Caki2 (cell line): ENCODE results near the gene CHST14. TPM values are rescaled to one million over a fixed set of nuclear protein-coding genes. Genes with fewer than 3 reads are reported as not detected.
"Not testable (repeated sequence)": the region's sequence is repeated elsewhere in the genome, so short reads cannot be mapped to it uniquely, and the experiment has no call there.

Experiments used
- DNase-seq: peaks from one replicate; pipeline ENCODE4 v3.0.0-alpha.2; 2015; ENCODE audit warnings: low read depth
- in situ Hi-C: cut with HindIII; loops from 2 replicates; pipeline ENCODE4 v1.10.0; 2016; ENCODE audit warnings: low sequenced_read_pairs, low pct_unique_long_range_greater_than_20kb, mixed read lengths
- total RNA-seq: library from RNA; depleted of rRNA; stranded (reverse); fragments of >200 nt; shearing (Covaris generic); gene quantifications from 2 replicates; pipeline ENCODE4 v1.2.3, GENCODE V29; 2014; ENCODE audit warnings: low replicate concordance

CHST14 gene
- total RNA-seq, 1 experiment from 2014 or later, result 20.0 TPM

DNA sequence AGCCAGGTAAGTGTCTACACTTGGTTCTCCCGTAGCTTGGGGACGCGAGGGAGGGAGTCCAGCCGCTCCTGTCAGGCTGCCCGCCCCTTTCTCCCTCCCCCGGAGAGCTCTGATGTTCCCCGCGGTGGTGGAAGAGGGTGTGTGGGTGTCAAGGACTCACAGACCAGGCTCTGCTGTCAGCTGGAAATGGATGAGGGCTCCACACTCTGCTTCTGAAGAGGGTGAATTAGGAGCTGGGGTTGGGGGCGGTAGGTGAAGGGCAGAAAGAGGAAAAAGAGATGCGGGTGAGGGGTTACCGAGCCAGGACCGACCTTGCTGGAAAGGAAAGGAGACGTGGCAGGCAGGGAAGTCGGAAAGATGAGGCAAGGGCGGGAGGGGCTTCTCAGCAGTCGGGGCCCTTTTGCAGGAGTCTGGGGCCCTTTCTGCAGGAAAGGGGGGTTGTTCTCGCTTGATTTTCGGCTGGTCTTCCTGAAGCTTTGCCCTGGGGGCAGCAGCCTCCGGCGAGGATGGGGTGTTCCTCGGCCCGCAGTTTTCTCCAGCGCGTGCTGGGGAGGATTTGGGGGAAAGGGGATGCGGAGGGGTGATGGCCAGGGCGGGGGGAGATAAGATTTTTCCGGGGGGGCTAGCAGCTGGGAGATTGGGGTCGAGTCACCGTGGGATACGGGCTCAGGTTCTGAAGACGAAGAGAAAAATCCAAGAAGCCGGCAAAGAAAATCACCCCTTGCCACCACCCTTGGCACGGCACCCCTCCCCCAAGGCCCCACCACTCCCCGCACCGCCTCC lies 30.6 kb upstream of the CHST14 start:
- in situ Hi-C loops, result no loop called here
- DNase-seq, result peak; percentile 16

DNA sequence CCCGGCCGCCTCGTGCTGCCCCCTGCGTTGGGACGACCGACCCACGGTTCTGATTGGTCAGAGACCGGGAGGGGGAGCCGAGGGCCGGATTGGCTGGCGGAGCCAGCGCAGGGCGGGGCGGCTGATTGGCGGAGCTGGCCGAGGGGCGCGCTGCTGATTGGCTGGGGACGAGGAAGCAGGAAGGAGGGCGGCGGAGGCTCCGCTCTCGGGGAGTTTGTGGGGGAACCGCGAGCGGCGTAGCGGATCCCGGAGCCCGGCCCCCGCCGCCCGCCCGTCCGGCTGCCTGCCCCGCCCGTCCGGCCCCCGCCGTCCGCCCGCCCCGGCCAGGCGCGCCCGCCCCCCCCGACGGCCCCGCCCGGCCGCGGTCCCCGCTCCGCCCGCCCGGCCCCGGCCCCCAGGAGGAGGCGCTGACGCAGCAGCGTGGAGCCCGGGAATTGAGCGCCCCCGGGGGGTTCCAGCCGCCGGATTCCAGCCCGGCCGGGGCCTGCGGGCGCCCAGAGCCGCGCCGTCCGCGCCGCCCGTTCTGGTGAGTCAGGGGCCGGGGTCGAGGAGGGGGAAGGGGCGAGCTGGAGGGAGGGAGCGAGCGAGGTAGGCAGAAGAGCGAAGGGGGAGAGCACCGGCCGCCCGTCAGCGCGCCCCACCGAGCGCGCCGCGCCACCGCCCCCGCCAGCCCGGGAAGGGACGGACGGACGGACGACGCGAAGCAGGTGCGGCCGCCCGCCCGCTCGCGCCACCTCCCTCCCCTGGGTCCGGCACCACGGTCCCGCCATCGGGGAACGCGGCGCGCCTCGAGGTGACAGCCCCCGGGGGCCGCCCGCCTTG lies 29.8 kb upstream of the CHST14 start, which contains the start of gene BAHD1:
TSS of gene BAHD1 (plus strand) at position 211 of the 822 bp plus-strand sequence. CDS start 17,512 bp downstream, outside the sequence.
- peak; percentile 87 for DNase-seq
- in situ Hi-C loops, result no loop called here

DNA sequence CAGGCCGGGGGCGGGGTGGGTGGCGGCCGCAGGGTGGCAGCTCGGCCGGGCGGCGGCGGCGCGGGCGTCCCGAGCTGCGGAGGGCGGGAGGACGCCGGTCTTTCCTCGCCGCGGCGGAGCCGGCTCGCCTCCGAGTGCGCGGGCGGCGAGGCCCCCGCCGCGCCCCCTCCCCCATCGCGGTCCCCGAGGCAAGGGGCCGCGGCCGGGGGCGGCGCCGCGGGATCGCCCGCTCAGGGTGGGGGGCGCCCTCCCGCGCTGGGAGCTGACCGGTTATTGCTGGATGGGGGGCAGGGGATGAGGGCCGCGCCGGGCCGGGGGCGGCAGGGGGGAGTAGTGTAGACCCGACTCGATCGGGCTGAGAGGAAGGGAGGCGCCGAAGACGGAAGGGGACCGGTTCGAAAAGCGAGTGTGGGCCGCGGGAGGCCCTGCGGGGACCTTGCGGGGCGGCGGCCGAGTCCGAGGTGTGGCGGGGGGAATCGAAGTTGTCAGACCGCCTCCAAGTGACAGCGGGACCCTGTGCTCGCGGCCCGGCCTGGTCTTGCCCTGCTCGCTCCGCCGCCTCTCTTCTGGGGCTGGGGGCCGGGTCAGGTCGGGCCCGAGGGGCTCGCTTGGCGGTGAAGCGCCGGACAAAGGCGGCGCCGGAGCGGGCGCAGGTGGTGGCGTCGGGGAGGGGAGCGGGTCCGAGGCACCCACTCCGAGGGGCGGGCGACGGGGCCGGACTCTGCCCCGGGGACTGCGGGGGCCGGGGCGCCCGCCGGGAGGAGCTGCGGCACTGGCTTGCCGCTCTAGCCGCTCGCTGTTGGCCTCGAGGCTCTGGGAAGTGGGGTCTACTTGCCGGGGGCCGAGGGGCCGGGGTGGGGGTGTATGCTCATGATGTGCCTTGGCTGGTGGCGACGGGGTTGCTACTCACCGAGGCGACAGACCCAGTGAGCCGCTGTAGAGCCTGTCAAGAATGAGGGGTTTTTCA lies 28.9 kb upstream of the CHST14 start:
- in situ Hi-C loops, result no loop called here

DNA sequence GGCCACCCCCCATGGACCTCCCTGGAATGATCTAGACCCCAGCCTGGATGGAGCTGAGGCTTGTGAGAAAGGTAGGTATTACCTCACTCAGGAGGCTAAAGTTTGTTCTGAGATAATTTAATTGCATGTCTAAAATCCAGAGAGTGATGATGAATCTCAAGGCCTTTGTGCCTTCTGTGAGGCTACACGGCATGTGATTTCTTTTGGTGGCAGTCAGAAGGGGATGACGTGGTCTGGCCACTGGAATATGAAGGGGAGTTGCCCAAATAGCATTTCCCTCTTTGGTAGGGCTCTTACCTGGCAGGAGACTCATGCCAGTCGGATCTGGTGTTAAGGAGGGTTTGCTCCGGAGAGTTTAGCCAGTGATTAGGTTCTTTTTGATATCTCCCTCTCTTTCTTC lies 27.5 kb upstream of the CHST14 start:
- in situ Hi-C loops, result no loop called here
- no peak for DNase-seq

More for the DNA sequence above, 28.9 kb upstream of the CHST14 start:
- no peak for DNase-seq

DNA sequence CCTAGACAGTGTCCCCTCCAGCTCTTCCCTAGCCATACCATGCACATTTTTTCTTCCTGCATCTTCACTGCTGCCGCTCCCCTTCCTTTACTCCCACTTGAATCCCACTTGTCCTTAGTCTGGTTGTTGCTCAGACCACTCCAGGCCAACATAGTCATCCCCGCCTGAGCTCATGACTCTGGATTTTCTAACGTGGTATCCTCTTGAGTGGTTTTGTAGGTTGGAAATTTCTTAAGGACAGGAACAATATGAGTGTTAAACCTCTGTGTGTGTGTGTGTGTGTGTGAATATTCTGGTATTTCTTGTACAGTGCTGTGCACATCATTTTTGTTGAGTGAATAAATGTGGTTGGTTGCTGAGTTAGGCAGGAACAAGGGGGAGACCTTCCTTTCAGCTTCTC lies 26.9 kb upstream of the CHST14 start:
- DNase-seq, result no peak
- in situ Hi-C loops, result no loop called here

DNA sequence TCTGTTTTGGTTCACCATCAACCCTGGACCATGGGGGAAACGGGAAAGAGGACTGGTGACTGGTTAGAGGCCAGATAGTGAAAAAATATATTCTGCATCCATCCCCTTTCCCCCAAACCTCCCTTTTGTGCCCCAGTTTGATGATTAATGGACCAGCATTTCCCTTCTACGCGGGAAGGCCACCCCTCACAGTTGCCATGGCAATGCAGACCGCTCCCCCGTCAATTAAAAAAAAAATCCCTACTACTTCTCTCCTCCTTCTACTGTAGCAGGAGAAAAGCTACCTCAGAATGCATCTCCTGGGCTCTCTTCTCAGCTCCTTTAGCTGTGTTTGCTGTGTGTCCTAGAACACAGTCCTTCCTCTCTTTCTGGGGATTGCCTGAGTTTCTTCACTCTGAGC lies 26.0 kb upstream of the CHST14 start:
- DNase-seq, result no peak
- in situ Hi-C loops, result no loop called here

DNA sequence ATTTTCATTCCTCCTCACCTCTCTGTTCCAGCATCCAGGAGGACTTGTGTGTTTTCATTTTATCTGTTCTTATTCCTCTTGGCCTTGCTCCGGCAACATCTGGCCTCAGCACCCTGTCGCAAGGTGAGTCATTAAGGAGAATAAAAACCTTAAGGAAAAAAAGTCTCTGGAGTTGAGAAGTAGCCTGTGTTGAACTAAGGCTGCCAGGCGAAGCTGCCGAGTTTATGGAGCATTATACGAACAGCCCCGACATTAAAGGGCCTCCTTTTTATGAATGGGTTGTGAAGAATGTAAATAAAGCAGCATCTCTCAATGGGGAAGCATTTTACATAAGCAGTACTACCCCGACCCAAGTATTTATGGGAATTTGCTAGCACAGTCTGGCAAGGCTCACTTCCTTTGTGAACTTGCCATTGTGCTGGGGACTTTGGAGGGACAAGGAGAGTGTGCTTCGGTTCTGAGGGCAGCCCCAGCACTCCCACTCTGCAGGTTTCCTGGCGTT lies 25.3 kb upstream of the CHST14 start:
- in situ Hi-C loops, result no loop called here
- DNase-seq, result no peak

DNA sequence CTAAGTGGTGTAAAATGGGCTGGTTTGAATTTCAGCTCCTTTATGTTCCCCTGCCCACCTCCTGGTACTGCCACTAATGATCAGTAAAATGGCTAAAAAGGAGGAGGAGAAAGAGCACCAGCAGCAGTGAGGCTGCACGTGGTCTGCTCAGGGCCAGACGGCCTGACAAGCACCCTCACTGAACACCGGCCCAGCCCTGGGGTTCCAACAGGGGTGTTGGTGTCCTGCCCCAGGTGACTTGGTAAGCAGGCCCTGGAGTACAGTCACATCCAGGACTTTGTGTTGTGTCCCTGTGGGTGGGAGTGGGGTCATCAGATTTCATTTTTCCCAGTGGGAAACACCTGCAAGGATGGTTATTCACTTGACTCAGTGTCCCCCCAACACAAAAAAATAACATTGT lies 24.6 kb upstream of the CHST14 start:
- DNase-seq, result no peak
- in situ Hi-C loops, result no loop called here

DNA sequence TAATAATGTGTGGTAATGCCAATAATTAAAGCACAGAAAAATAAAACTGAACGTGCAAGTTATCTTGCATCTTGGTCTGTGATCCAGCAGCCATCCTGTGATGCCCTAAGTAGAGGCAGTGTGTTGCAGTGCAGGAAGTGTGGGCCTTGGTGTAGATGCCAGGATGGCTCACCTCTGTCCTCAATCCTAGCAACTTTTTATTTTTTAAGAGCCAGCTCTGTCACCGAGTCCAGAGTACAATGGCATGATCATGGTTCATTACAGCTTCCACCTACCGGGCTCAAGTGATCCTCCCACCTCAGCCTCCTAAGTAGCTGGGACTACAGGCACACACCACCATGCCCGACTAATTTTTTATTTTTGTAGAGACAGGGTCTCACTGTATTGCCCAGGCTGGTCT lies 22.4 kb upstream of the CHST14 start:
- DNase-seq, result no peak
- in situ Hi-C loops, result no loop called here

DNA sequence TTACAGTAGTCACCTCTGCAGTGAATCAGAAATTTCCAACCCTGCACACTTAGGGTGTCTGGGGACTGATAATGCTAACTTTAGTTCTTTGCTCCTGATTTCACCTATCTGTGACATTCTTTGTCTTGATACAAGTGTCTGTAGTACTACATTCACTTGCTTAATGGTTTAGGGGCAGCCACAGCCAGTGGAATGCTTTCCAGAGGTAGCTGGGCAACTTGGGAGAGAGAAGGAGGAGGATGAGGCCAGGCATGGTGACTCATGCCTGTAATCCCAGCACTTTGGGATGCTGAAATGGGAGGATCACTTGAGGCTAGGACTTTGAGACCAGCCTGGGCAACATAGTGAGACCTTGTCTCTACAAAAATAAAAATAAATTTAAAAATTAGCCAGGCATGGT lies 21.5 kb upstream of the CHST14 start:
- no peak for DNase-seq
- in situ Hi-C loops, result no loop called here

DNA sequence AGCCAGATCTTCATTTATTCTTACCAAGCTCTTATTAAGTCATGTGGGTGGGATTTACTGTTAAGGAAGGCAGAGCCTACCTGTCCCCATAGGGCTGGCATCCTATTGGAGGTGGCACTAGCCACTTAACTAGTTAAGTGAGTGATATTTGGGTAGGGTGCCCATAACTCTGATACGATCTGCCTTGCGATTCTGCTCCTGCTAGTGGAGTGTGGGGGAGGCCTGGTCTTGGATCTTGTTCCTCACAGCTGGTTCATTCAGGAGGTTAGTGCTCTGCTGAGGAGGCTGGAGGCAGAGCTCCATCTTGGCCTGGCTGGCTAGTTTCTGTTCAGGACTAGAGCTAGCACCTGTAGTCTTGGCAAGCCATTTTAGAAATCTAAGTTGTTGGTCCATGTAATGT lies 20.7 kb upstream of the CHST14 start:
- no peak for DNase-seq
- in situ Hi-C loops, result no loop called here

DNA sequence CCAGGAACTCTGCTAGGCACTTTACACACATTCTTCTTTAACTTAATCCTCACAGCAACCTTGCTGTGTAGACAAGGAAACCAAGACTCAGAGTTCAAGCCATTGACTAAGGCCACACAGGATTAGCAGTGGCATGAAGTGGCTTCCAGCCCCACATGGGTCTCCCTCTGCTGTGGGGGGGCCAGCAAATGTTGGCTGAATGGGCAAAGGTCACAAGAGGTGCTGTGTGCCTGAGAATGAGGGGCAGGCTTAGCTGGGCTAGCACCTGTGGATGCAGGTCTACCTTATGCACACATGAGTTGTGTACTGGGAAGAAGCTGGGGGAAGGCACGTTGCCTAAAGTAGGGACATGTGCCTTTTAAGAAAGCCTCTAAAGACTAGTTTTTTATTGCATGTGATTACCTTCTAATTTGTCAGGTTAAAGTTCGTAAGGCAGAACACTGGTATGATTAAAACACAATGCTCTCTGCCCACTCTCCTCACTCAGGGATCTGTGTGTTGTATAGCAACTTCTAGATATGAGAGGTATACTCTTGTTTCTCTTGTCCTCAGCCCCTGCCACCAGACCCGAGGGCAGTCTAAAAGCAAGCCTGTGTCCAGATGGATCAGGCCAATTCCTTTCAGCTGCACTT lies 19.1 kb upstream of the CHST14 start:
- in situ Hi-C loops, result no loop called here
- DNase-seq, result no peak

DNA sequence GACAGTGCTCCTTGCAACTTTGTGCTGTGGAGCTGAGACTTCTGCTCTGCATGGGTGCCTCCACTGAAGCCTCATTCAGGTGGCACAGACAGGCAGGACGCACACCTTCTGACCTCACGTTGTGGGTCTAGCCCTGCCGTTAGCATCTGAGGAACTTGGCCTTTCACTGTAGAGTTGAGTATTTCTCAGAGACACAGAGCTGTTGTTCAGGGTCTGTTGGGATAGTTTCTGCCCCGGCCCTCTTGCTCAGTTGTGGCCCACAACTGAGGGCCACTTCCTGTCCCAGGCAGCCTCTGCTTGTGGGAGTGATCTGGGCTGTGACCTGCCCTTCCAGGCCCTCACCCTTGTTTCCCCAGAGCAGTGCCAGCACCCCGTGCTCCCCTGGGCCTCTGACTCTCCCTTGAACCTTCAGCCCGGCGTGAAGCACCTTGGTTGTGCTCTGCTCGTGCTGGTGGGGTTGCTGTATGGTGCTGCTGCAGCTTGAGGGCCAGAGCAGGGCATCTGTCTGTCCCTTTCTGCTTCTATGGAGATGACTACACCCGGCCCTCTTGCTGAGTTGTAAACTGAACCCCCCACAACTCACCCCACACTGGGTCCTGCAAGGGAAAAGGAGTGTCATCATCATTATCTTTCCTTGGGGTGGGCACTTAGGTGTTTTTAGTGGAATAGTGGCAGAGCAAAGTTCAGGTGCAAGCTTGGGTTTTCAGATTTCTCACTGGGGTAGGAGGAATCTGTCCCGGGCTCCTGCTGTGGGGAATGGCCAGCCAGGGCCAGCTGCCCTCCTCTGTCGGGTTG lies 18.3 kb upstream of the CHST14 start:
- DNase-seq, result no peak
- in situ Hi-C loops, result no loop called here

DNA sequence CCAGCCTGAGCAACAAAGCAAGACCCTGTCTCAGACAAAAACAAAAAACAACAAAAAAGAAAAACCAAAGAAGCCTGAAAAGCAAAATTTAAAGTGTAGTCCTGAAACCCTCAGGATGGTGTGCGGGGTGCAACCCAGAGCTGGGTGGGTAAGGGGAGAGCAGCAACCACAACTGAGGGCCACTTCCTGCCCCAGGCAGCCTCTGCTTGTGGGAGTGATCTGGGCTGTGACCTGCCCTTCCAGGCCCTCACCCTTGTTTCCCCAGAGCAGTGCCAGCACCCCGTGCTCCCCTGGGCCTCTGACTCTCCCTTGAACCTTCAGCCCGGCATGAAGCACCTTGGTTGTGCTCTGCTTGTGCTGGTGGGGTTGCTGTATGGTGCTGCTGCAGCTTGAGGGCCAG lies 16.8 kb upstream of the CHST14 start:
- DNase-seq, in situ Hi-C loops: not testable (repeated sequence)

DNA sequence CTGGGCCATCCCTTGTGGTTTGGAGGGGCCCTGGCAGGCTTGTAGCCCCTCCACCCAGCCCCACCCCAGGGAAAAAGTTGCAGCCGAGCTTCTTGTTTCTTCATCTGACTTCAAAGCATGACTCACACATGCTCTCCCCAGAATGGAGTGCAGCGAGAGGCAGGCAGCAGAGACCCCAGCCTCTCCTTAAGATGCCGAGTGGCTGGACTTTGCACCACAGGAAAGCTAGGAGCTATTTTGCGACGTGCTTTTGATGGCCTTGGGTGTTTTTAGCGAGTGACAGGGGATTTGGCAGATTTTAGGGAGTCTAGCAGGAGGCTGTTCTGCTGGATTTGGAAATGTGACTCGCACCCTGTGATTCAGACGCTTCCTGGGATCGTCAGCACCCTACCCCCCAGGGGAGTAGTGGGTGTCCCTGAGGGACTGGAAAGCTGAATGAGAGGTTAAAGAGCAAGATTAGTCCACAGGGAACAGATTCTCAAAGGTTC lies 15.8 kb upstream of the CHST14 start:
- in situ Hi-C loops, result no loop called here
- no peak for DNase-seq

DNA sequence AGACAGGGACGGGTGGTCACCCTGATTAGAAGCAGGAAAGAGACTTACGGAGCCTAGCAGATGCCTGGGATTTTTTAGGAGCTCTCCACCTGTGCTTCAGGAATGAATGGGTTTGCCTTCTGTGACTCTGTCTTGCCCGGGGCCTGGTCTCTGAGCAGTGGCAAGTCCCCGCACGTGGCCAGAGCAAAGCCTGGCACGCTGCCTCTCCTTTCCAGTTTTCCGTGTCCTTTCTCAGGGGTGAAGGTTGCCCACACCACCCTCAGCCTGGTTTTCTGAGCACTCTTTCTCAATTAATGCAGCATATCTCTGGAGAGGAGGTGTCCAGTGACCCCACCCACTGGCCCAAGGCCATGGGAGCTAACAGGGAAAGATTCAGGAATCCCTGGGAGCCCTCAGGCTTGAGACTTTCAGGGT lies 14.5 kb upstream of the CHST14 start:
- DNase-seq, result no peak
- in situ Hi-C loops, result no loop called here

DNA sequence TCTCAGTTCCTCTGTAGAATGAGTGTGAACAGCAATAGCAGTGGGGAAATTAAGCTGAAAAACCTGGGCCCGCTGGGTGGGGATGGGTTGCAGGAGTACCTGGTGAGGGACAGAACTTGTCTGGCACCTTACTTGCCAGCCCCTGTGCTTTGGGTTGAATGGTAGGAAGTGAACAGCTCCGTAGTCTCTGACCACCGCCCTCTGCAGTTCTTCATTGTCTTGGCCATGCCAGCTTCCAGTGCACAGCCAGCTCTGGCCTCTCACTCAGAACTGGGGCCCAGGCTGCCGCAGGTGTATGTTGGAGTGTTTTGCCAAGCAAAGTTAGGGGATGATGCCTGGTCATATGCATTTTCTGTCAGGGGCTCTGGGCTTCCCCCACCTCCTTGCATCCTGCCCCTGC lies 14.0 kb upstream of the CHST14 start:
- in situ Hi-C loops, result no loop called here
- DNase-seq, result no peak
